NCI-H82 (cell line): ENCODE data around the gene STARD13.
"Not testable (repeated sequence)": the region's sequence is repeated elsewhere in the genome, so short reads cannot be mapped to it uniquely, and the experiment has no call there.

Source experiments
- DNase-seq: peaks from one replicate; lab custom pipeline; 2025; lab: John Stamatoyannopoulos, UW

Gene STARD13

DNA sequence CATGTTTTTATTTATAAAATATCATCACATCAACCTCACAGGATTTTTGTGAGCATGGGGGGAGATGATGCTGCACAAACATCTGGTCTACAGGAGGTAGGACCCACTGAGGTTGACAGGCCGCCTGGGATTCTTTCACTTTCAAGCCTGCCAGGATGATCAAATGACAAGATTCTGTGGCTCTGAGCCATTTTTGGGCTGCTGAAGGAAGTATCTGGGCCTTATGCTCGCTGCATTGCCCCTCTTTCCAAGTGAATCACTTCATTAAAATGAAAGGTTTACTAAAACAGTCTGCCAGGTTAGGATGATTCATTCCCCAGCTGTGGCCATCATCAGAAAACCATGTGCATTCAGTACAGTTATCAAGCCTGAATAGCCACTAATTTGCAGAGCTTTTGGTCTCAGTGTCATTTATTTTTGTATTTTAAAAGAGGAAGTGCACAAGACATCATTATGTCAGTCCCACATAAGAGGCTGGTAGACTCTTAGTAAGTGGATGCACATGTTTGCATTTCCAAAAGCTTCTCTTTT is 34.4 kb downstream of the STARD13 start:
- DNase-seq: no peak

DNA sequence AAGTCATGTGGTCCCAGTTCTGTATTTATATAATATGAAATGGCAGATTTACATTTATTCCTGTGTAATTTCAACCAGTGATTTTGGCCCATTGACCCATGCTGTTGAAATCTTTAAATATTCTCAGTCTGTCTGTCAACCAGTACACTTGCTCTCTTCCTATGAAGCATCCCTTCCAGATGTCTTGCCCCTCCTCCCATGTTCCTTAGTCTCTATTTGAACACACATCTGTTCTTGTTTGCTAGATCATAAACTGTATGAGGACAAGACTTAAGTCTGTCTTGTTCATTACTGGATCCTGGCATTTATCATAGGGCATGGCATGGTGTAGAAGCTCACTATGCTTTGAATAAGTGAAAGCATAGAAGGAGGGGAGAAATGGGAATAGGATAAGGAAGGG is 34.9 kb downstream of the STARD13 start:
- DNase-seq: no peak

DNA sequence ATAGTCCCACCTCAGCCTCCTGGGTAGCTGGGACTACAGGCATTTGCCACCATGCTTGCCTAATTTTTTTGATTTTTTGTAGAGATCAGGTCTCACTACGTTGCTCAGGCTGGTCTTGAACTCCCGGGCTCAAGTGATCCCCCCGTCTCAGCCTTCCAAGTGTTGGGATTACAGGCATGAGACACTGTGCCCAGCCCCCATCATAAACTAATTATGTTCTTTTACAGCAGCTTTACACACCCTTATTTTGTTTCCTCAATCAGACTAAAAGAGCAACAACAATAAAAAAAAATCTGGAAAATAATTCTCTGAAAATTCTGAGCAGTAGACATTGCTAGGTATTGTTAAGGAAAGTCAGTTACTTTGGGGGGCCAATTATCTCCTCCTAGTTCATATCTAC is 35.7 kb downstream of the STARD13 start:
- DNase-seq: no peak

DNA sequence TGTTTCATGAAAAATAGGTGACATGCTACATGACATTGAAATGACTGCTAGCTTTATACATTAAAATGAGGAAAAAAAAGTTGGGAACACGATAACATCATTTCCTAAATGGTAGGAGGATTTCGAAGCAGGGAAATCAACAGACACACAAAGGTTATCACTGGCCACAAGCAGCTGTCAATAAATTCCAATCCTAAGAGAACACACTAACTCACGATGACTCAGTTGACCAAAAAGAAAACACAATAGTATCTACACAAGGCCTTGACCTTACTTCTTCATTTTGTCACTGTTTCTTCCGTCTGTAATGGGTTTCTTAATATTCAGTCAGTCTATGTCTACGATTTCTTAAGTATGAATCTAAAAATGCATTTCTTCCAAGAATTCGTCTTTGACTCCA is 36.5 kb downstream of the STARD13 start:
- no peak for DNase-seq

DNA sequence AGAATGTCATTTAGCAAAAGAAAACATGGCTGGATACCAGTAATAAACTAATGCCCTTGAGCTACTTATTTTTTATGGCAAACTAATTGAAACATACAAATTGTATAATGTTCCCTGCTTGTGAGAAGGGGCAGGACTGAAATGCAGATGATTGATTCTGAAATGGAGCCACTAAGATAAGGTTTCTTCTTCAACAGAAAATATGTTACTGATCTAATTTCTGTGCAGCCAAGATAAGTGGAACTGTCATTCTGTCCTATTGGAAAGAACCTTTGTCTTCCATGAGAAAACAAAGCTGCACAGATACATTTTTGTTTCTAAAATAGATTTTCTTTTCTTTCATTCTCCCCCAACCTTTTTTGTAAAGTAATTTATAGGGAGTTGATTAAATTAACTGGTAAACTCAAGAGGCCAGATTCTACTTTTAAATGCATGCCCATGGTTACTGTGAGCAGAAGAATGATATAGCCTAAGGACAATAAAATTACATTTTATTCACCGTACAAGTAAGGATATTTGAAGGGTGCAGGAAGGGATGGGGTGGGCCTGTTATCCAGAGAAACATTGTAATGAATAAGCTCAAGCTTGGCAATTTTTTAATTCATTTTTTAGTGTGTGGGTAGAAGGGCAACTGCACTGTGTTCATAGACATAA is 39.9 kb downstream of the STARD13 start:
- no peak for DNase-seq

DNA sequence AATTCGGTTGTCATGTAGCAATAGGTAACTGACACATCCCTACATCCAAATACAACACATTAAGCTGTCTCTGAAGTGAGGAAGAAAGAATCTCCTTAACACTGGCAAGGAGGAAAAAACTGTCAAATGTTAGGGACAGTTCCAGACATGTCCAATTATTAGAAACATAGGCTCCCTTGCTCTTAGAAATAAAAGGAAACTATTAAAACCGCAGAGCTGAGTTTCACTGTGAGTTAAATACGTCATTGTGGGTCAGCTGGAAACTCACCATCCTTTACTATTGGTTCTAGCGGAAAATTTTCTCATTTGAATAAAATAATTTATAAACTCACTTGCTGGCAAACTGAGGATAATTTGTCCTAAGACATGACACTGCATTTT is 40.7 kb downstream of the STARD13 start:
- DNase-seq: no peak

DNA sequence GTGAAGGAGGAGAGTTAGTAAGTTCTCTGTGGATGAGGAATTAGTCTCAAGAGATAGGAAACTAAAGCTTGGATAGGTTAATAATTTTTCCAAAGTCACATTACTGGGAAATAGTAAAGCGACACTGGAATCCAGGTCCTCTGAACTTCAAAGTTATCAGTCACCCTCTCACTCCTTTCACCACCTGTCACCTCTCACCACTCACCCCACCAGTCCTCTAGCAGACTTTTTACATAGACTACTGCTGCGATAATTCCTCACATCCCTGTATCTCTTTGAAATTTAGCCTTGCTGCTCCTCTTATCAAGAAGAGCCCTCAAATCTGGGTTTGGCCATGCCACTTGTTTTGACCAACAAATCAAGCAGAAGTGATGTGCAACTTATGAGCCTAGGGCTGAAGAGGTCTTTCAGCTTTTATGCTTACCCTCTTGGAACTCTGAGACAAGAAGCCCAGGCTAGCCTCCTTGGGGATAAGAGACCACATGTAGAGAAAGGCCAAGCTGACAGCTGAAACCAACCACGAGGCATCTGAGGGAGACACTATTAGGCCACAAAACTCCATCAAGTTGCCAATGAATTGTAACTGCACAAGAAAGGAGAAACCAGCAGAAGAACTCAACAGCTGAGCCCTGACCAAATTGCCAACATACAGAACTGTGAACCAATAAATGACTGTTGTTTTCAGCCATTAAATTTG is 41.2 kb downstream of the STARD13 start:
- DNase-seq: no peak

DNA sequence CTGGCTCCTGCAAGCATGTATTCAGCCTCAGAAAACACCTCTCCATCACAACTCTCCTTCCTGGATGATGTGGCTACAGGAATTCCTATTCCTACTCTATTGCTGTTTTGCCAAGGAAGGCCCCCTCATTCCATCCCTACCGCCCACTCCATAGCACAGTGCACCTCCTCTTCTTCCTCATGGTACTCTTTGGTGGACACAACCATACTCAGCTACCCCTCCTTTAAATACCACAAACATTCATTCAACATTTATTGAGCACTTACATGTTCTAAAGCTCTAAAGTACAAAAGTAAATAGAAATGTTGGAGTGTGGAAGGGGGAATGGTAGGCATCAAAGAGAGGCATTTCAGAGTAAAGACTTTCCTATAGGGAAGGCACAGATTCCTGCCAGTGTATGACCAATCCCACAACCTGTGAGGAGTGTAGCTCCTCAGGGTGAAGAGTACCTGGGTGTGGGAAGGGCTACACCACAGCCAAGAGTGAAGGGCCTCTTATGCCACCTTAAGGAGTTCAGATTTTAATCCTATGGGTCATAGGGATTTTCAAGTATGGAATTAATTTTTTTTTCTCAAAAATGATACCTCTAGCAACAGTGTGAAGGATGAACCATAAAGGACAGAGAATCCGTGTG is 42.5 kb downstream of the STARD13 start:
- no peak for DNase-seq

DNA sequence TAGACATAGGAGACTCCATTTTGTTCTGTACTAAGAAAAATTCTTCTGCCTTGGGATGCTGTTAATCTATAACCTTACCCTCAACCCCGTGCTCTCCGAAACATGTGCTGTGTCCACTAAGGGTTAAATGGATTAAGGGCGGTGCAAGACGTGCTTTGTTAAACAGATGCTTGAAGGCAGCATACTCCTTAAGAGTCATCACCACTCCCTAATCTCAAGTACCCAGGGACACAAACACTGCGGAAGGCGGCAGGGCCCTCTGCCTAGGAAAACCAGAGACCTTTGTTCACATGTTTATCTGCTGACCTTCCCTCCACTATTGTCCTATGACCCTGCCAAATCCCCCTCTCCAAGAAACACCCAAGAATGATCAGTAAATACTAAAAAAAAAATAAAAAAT is 43.2 kb downstream of the STARD13 start:
- not testable (repeated sequence) for DNase-seq

DNA sequence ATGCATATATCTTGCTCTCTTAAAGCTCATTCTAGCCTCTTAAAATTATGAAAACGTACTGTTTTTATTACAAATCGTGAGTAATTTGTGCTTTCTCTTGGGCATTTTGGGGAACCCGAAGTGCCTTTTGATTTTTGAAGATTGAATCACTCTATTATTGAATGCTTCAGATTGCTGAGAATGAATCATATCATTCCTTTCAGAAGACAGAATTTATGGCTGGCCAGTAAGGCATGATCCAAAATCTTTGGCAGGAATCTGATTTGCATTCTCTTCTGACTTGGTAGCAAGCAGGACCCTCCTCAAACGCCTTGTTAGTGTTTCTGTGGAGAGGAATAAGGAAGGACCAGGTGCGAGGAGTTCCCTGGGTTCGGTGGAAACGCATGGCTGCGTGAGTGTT is 49.5 kb downstream of the STARD13 start:
- DNase-seq: no peak

DNA sequence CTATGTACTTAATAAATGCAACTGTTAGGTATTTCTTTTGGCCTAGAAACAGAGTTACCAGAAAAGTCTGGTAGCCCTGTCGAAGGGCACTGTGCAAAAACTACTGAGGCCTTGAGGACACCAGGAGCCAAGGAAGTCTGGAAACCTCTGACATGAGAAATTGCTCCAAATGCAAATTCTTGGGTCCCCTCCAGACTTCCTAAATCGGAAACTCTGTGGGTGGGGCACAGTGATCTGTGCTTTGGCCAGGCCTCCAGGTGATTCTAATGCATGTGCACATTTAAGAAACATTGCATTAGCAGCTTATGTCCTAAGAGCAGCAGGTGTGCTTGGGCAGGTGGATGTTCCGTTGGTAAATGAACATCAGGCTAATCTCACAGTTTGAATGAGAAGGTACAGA is 50.0 kb downstream of the STARD13 start:
- no peak for DNase-seq

DNA sequence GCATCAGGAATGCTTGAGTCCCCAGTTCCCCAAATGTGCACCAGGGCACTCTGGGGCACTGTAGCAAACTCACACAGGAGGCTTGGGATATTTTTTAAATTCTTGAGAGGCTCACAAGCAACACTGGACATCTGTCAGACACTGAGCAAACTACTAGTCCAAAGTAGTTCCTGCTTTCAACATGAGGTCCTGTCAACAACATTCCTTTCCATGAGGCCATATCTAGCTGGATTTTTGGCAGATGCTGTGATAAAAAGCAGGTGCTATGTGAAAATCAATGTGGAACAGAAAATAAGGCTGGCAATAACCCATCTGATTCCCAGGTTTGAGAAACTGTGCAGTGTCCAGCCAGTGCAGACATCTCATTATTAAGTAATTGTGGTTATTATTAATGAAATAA is 50.5 kb downstream of the STARD13 start:
- no peak for DNase-seq

DNA sequence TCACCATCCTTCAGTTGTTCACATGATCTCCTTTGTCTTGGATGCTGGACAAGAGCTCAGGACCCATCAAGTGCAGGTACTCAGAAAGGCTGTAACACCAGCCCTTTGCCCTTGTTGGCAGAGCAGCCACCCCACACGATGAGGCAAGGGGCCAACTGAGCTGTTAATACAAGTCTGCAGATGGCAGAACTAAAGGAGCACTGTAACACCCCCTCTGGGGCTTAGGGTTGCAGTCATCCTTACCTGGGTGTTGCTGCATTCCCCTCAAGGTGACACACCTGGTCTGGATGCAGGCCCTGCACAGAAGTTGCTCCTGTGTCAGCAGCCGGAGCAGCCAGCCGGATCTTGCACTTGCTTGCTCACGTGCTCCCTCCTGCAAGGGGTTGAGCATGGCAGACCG is 52.0 kb downstream of the STARD13 start:
- DNase-seq: no peak

DNA sequence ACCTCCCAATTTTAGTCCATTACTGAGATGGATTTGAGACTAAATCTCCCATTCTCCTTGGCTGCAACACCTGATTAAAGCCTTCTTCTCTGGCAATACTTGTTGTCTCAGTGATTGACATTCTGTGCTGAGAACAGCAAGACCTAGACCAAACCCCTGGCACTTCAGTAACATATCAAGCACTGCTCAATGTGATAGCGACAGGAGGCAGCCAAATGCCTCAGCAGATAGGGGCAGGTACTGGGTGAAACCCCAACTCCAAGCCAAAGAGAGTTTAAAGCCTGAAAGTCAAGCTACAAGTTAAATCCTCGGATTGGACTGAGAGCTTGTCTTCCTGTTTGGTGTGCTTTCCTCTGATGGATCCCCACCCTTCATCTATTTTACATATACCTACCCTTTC is 52.7 kb downstream of the STARD13 start:
- no peak for DNase-seq

DNA sequence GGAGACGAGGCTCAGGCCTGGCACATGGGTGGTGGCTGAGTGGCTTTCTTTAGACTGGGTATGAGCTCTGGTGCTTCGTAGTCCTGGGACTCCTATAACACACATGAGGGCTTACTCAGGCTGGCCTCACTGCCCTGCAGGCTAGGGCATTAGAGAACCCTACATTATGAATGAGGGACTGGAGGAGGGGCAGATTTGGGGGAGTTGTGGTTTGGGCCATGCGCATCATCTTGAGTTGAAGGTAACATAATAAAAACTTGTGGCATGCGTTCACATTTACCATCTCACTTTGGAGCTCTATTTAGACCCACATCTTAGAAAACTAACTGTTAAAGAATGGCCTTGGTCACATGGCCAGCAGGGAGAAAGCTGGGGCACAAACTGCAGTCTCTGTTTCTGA is 54.2 kb downstream of the STARD13 start:
- DNase-seq: no peak

DNA sequence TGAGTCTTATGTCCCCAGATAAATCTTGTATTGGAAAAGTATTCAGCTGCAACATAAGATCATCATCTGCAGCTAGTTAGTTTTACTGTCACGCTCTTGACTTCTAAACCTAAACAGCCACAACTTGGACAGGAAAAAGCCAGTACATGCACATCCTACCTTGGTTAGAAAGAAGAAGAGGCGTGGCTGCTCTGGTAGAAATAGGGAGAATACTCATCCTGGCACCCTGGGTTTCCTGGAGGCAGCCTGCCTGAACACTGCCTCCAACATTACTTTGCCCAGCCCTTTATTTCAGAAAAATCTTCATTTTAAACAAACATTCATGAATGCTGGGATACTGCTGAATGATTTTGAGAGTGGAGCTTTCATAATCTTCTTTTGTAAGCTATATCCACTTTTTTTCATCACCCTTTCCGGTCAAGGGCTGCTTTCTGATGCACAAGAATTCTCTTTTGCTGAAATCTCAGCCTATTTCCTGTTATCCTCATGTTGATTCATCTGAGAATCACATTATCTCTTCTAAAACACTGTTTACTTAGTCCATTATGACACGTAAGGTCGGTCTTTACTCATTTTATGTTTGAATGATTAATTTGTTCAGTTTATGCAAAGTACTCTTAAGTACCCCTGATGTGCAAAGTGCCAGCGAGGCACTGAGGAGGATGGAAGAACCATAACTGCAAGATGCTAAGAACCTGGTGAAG is 55.2 kb downstream of the STARD13 start:
- DNase-seq: no peak

DNA sequence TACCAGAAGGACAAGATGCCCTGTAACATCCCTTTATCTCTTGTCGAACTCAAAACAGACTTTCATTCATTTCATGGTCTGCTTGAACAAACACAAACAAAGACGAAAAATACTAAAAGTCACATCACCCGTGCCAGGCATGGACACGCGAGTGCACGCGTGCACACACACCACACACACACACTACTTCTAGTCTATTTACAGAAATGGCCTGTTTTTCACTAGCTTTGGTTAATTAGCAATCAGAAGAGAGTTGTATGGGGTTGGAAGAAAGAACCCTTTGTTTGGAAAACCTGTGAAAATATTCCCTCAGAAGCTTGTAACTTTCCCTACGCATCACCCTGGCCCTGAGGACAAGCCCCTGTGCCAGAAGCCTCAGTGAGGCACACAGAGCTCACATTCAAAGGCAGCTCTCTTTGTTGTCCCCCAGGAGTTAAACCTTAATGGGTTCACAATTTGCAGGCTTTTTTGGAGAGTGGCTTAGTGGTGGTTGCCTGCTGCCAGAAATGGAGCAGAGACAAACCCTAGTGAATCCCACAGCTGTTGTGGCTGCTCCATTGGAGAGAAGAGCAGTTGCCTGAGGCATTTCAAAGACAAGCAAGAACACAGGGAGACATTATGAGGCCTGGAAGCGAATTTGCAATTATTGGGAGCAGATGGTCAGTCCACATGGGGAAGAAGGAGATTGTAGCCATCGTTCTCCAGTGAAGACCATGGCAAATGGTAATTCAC is 55.9 kb downstream of the STARD13 start:
- peak; percentile 17 for DNase-seq

DNA sequence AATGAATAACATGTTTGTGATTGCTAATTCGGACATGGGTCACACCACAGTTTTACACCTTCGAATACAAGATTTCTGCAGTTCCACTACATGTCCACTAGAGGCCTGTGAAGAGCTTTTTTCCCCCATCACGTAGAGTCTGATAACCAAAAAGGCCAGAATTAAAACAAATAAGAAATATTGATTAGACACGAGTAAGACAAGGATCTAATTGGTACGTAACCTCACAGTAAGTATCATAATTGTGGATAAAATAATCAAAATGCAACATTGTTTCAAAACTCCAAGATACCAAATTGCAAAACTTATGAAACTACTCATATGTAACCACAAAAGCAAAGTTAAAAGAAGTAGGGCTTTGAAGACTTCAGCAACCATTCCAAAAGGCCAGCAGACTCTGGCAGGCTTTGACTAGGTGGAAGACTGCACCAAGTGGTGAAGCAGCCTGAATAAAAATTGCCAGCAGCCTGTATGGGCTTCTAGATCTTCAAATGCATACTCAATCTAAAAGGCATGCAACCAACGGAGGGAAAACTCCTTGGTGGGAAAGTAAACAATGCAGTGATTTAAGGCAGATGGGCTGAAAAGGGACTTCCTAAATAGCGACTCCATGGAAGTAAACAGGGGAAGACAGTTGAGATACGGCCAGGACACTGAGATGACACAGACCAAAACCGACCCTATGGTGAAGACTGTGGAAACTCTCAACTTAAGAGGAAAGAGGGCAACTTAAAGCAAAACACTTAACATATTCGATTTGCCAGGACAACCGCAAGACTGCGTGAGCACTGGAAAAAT is 56.7 kb downstream of the STARD13 start:
- peak; percentile 71 for DNase-seq

DNA sequence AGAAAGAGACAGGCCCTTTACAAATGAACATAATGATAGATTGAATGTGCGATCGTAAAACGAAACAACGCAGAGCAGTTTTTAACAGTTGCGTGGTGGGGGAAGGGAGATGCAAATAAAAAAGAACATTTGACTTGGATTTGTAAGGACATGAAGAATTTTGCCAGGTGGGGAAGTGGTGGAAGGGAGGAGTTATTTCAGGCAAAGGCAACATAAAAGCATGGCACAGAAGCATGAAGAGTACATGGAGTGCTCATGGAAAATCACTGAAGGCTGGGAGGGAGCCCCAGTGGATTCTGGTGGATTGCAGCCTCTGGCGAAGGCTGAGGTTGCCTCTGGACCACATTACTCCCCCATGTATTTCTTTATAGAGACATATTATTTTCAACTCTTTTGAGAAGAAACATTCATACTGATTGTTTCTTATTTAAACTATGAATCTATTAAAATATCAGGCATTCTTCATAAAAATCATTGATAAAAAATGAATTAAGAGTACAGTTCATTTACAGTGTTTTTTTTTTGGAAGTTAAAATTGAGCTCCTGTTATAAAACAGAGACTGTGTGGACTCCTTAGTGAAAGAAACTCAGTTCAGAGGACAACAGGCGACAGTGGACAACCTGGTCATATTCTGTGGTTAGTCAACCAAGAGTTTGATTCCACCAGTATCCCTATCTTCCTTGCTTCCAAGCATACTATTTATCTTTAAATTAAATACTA is 57.5 kb downstream of the STARD13 start:
- no peak for DNase-seq

DNA sequence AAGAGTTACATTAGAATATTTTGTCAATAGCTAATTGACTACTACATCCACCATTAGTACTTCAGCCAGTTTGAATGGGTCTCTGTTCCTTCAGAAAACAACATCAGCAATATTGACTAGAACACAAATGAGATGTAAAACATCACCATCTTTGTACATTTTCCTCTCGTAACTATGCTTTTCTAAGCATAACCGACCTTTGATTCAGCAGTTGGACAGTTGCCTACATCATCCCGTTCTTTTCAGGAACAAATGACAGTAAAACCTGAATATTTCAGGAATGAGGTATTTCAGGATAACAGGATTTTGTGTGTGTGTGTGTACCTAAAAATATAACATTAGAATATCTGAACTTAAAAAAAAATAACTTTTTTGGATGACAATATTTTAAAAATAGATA is 60.9 kb downstream of the STARD13 start:
- DNase-seq: no peak

DNA sequence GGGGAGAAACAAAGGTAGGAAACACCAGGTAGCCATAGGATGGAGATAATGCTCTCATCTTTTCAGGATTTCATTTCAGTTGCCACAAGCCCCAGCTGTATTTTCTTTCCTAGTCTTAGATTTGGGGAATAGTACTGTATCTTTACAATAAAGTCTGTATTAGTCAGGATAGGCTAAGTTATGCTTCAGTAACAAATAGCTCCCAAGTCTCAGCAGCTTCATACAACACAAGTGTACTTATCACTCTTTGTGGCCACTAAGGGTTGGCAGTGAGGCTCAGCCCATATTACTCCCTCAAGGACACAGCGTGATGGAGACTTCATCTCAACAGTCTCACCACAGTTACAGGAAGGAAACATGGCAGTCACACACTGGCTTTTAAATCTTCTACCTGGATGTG is 61.4 kb downstream of the STARD13 start:
- DNase-seq: no peak
